Urinary bladder (tissue), 4 donors: ENCODE data around the gene FRMD6. TPM values are rescaled to one million over a fixed set of nuclear protein-coding genes. Genes with fewer than 3 reads are reported as not detected.

Experiments
- DNase-seq: peaks from one replicate; pipeline ENCODE4 v3.0.0-alpha.2; 2015; ENCODE audit errors: extremely low spot score
- H3K27ac ChIP-seq: one replicate; pipeline ENCODE4 v1.5.1; 2013; ENCODE audit warnings: low read depth, mild to moderate bottlenecking, moderate library complexity
- H3K36me3 ChIP-seq: one replicate; pipeline ENCODE4 v1.6.1; 2013; ENCODE audit warnings: mild to moderate bottlenecking, moderate library complexity; ENCODE audit not compliant: insufficient read depth
- H3K4me1 ChIP-seq: one replicate; pipeline ENCODE4 v1.6.1; 2013; ENCODE audit warnings: mild to moderate bottlenecking, moderate library complexity; ENCODE audit not compliant: insufficient read depth
- H3K4me3 ChIP-seq: one replicate; pipeline ENCODE4 v1.5.1; 2013; ENCODE audit warnings: low read depth, low read length
- WGBS: extraction: QIAGEN DNeasy Blood & Tissue Kit; methylation state at CpG from one replicate; pipeline ENCODE4 v1.1.7; 2013; 5-methylcytosine and 5-hydroxymethylcytosine counted together
- polyA plus RNA-seq: library from polyadenylated mRNA; stranded (reverse); fragments of 200-250 nt; gene quantifications from one replicate; pipeline ENCODE4 v1.2.3, GENCODE V29; 2013
- total RNA-seq: library from RNA; depleted of rRNA; stranded (reverse); fragments of >200 nt; gene quantifications from one replicate; pipeline ENCODE4 v1.2.3, GENCODE V29; 2014
- donor health status: healthy with polysubstance abuse.
- donor health status: healthy.

FRMD6 gene
- total and polyA plus RNA-seq, 2 donors, result 34.6 to 133 TPM

- no peak overlapping the region for H3K4me3 ChIP-seq
- H3K27ac ChIP-seq, result no peak overlapping the region
- peaks cover 2% of the 10 kb centered on the region for H3K4me1 ChIP-seq
- 94% methylated on average over 3 of the region's 3 CpGs for WGBS
- DNase-seq, result no peak
- H3K36me3 ChIP-seq, result no peaks in the 10 kb centered on the region
Observed at GRCh38 chr14:51643140-51643539, 8.6 kb upstream of the FRMD6 start.

GRCh38 chr14:51644217-51644933 is 7.3 kb upstream of the FRMD6 start:
- 76% methylated on average over 5 of the region's 5 CpGs for WGBS
- no peak for DNase-seq
- no peak overlapping the region for H3K4me3 ChIP-seq
- H3K4me1 ChIP-seq, result no peaks in the 10 kb centered on the region
- H3K36me3 ChIP-seq, result no peaks in the 10 kb centered on the region
- H3K27ac ChIP-seq, result no peak overlapping the region

GRCh38 chr14:51648296-51648695 is 3.4 kb upstream of the FRMD6 start:
- Histone ChIP-seq H3K4me1 (no peaks in the 10 kb centered on the region), H3K27ac (no peak overlapping the region), H3K36me3 (no peaks in the 10 kb centered on the region), H3K4me3 (no peak overlapping the region)
- DNase-seq, result no peak
- 54% methylated on average over 2 of the region's 2 CpGs for WGBS

- H3K36me3 ChIP-seq, result no peaks in the 10 kb centered on the region
- DNase-seq, result no peak
- 3% methylated on average over 30 of the region's 30 CpGs for WGBS
Observed at GRCh38 chr14:51650716-51651387, 858 bp upstream of the FRMD6 start.

GRCh38 chr14:51652168-51653078 is 713 bp downstream of the FRMD6 start:
- DNase-seq, result no peak
- under 1% methylated on average over 75 of the region's 75 CpGs for WGBS

More at GRCh38 chr14:51650716-51651387, 858 bp upstream of the FRMD6 start:
- Histone ChIP-seq H3K4me1 (no peaks in the 10 kb centered on the region), H3K4me3 (peak overlapping the region; percentile 84), H3K27ac (peak overlapping the region; percentile 98)

GRCh38 chr14:51653079-51653774 is 1.5 kb downstream of the FRMD6 start:
- no peaks in the 10 kb centered on the region for H3K4me1 ChIP-seq
- H3K4me3 ChIP-seq, result peak overlapping the region; percentile 84
- H3K36me3 ChIP-seq, result no peaks in the 10 kb centered on the region
- 3% methylated on average over 6 of the region's 6 CpGs for WGBS
- no peak for DNase-seq
- H3K27ac ChIP-seq, result no peak overlapping the region

More at GRCh38 chr14:51652168-51653078, 713 bp downstream of the FRMD6 start:
- no peaks in the 10 kb centered on the region for H3K4me1 ChIP-seq
- peak overlapping the region; percentile 84 for H3K4me3 ChIP-seq
- H3K27ac ChIP-seq, result peak overlapping the region; percentile 69
- no peaks in the 10 kb centered on the region for H3K36me3 ChIP-seq

- no peaks in the 10 kb centered on the region for H3K4me1 ChIP-seq
- peak overlapping the region; percentile 84 for H3K4me3 ChIP-seq
- 53% methylated on average over 4 of the region's 4 CpGs for WGBS
- H3K36me3 ChIP-seq, result no peaks in the 10 kb centered on the region
- no peak for DNase-seq
- peak overlapping the region; percentile 16 for H3K27ac ChIP-seq
Observed at GRCh38 chr14:51653775-51654532, 2.2 kb downstream of the FRMD6 start.

- Histone ChIP-seq H3K4me1 (no peaks in the 10 kb centered on the region), H3K36me3 (no peaks in the 10 kb centered on the region), H3K4me3 (no peak overlapping the region), H3K27ac (no peak overlapping the region)
- DNase-seq, result no peak
- WGBS, result 62% methylated on average over 1 of the region's 1 CpG
Observed at GRCh38 chr14:51654533-51654845, 2.8 kb downstream of the FRMD6 start.

GRCh38 chr14:51657762-51658161 is 6.1 kb downstream of the FRMD6 start:
- no peak overlapping the region for H3K27ac ChIP-seq
- H3K36me3 ChIP-seq, result no peaks in the 10 kb centered on the region
- no peaks in the 10 kb centered on the region for H3K4me1 ChIP-seq
- DNase-seq, result no peak
- 88% methylated on average over 1 of the region's 1 CpG for WGBS
- H3K4me3 ChIP-seq, result no peak overlapping the region

GRCh38 chr14:51658441-51659173 is 6.9 kb downstream of the FRMD6 start:
- Histone ChIP-seq H3K4me1 (no peaks in the 10 kb centered on the region), H3K27ac (no peak overlapping the region), H3K36me3 (peaks cover under 1% of the 10 kb centered on the region), H3K4me3 (no peak overlapping the region)
- DNase-seq, result no peak
- 52% methylated on average over 6 of the region's 6 CpGs for WGBS

GRCh38 chr14:51660741-51661140 is 9.0 kb downstream of the FRMD6 start:
- Histone ChIP-seq H3K4me3 (no peak overlapping the region), H3K4me1 (no peaks in the 10 kb centered on the region), H3K27ac (no peak overlapping the region), H3K36me3 (peaks cover 2% of the 10 kb centered on the region)
- no peak for DNase-seq
- 97% methylated on average over 2 of the region's 2 CpGs for WGBS

- DNase-seq, result no peak
- H3K36me3 ChIP-seq, result peaks cover 2% of the 10 kb centered on the region
- no peak overlapping the region for H3K4me3 ChIP-seq
- H3K4me1 ChIP-seq, result no peaks in the 10 kb centered on the region
- H3K27ac ChIP-seq, result no peak overlapping the region
Observed at GRCh38 chr14:51661504-51661903, 9.8 kb downstream of the FRMD6 start.
